ENCODE measurements around the gene SMIM43. TPM values are rescaled to one million over a fixed set of nuclear protein-coding genes. Genes with fewer than 3 reads are reported as not detected.

SMIM43 gene
- total RNA-seq, 1 experiment from 2014 or later = not detected

GRCh38 chr4:121800961-121801714 lies 36.2 kb upstream of the SMIM43 start, which contains the start of gene EXOSC9:
TSS of gene EXOSC9 (plus strand) at chr4:121801323. CDS start at chr4:121801425, 102 bp downstream.
- ATAC-seq = peak; percentile 86
- CTCF ChIA-PET = interaction anchor here (1.0 kb wide), 1 partner anchor 430 kb away, joined by 3 read pairs; no protein-coding TSS in a partner anchor
- peak within 1 kb of the TSS; percentile 80 for H2AFZ ChIP-seq (ENCODE audit: low read depth, low read length, poor library complexity, severe bottlenecking)
- TF ChIP-seq ELF1 (IDR thresholded peaks at IDR 0.05; ENCODE audit: borderline replicate concordance, low read depth) = peak; percentile 77
- TF ChIP-seq MAX (IDR thresholded peaks at IDR 0.05) = peak; percentile 90
- peak; percentile 24 for TF ChIP-seq ZBTB33 (IDR thresholded peaks at IDR 0.05; ENCODE audit: extremely low read depth, insufficient replicate concordance, low read length)
- peak; percentile 61; the same call in 1 of the 2 replicates for TF ChIP-seq EGR1 (IDR thresholded peaks at IDR 0.05; ENCODE audit: low read depth)
- TF ChIP-seq ZNF274 (IDR thresholded peaks at IDR 0.05; ENCODE audit: low read depth, low read length) = no peak
- TF ChIP-seq EZH2 (IDR thresholded peaks at IDR 0.05) = no peak
- peak; percentile 94 for TF ChIP-seq SIN3A (IDR thresholded peaks at IDR 0.05; ENCODE audit: low read depth)
- peak; percentile 81 for TF ChIP-seq CBX3 (IDR thresholded peaks at IDR 0.05; ENCODE audit: low read depth)
- no peak; the same call in 1 of the 2 replicates for TF ChIP-seq FOSL1 (IDR thresholded peaks at IDR 0.05; ENCODE audit: low read depth)
- 0 out of 2 replicates have a peak, but pooled peaks have one; percentile 4 for TF ChIP-seq JUND (IDR thresholded peaks at IDR 0.05)
- TF ChIP-seq RAD21 (IDR thresholded peaks at IDR 0.05; ENCODE audit: low read depth) = no peak
- TF ChIP-seq REST (IDR thresholded peaks at IDR 0.05; ENCODE audit: low read depth) = no peak
- no peak; the same call in 1 of the 2 replicates for TF ChIP-seq CEBPB (IDR thresholded peaks at IDR 0.05; ENCODE audit: low read depth)
- peak; percentile 61 for TF ChIP-seq SP1 (IDR thresholded peaks at IDR 0.05; ENCODE audit: low read depth)
- TF ChIP-seq CTCF (IDR thresholded peaks at IDR 0.05 in 2 of 3, conservative IDR thresholded peaks at IDR 0.05 in 1 of 3; ENCODE audit: borderline replicate concordance in 1 of 3, insufficient read depth in 1 of 3, low read depth in 2 of 3, low read length in 2 of 3) = no peak
- no peak for TF ChIP-seq EZH2phosphoT487 (IDR thresholded peaks at IDR 0.05; ENCODE audit: borderline replicate concordance)
- TF ChIP-seq TCF7L2 (IDR thresholded peaks at IDR 0.05; ENCODE audit: borderline replicate concordance, extremely low read depth, insufficient read depth, insufficient read length) = peak; percentile 30
- peak; percentile 93 for TF ChIP-seq POLR2A (IDR thresholded peaks at IDR 0.05; ENCODE audit: borderline replicate concordance, extremely low read depth, insufficient read depth, insufficient read length)
- peak; percentile 97 for TF ChIP-seq SRF (IDR thresholded peaks at IDR 0.05; ENCODE audit: low read depth)

More at GRCh38 chr4:121800961-121801714, 36.2 kb upstream of the SMIM43 start, which contains the start of gene EXOSC9:
- ChIA-PET RAD21 (ENCODE audit: low non-redundant PET in 1 of 2, low total read pairs in 2 of 2, uncharacterized antibody in 2 of 2, unreplicated experiment in 2 of 2) (no interaction called here), POLR2A (interaction anchor here (1.0 kb wide), 1 partner anchor 15 kb away, joined by 6 read pairs; no protein-coding TSS in a partner anchor)
- H3K4me2 ChIP-seq (ENCODE audit: low read length) = peak within 1 kb of the TSS; percentile 96
- peak within 1 kb of the TSS; percentile 58 for H3K27ac ChIP-seq (ENCODE audit: low read depth, low read length)
- peaks cover 14 to 27% of the 10 kb centered on the region in 2 experiments; a peak in 3 of 4 replicates for H3K36me3 ChIP-seq (ENCODE audit: control insufficient read depth in 1 of 2, insufficient read depth in 2 of 2, low read length in 2 of 2)
- H3K9me3 ChIP-seq (ENCODE audit: control insufficient read depth in 1 of 2, insufficient read depth in 1 of 2, low read depth in 1 of 2, low read length in 2 of 2) = no peaks in the 10 kb centered on the region
- H3K79me2 ChIP-seq (ENCODE audit: insufficient read depth, low read length) = peaks cover 47% of the 10 kb centered on the region
- H3K9ac ChIP-seq (ENCODE audit: low read length) = peak within 1 kb of the TSS; percentile 92
- intact Hi-C loops (cut with micrococcal nuclease) = no loop called here
- H3K9me2 ChIP-seq (ENCODE audit: insufficient read depth) = no peaks in the 10 kb centered on the region
- H3K27me3 ChIP-seq (ENCODE audit: insufficient read depth, low read length) = no peaks in the 10 kb centered on the region
- peaks cover 3 to 11% of the 10 kb centered on the region in 2 experiments; a peak in 3 of 4 replicates for H3K4me1 ChIP-seq (ENCODE audit: control insufficient read depth in 1 of 2, insufficient read depth in 2 of 2, low read length in 2 of 2)
- peak within 1 kb of the TSS; percentile 95 to 96 for H3K4me3 ChIP-seq (replicated peaks in 1 of 2; ENCODE audit: low read depth in 1 of 2, low read length in 2 of 2)
- no TSS peak for BruUV-seq (replicated peaks)
- no peaks in the 10 kb centered on the region for H4K20me1 ChIP-seq (ENCODE audit: insufficient read depth)
- peak; percentile 87 for DNase-seq (ENCODE audit: low read depth, low spot score)
